GM19239 (cell line): ENCODE results near the gene ERN2.

Experiments
- DNase-seq: peaks from one replicate; pipeline ENCODE4 v3.0.0; 2011; ENCODE audit warnings: low spot score; ENCODE audit not compliant: insufficient read length
- FAIRE-seq: peaks from 2 replicates; lab custom pipeline; 2011; peaks lifted over from hg19 to GRCh38; lab: Jason Lieb, UNC

Gene ERN2

DNA sequence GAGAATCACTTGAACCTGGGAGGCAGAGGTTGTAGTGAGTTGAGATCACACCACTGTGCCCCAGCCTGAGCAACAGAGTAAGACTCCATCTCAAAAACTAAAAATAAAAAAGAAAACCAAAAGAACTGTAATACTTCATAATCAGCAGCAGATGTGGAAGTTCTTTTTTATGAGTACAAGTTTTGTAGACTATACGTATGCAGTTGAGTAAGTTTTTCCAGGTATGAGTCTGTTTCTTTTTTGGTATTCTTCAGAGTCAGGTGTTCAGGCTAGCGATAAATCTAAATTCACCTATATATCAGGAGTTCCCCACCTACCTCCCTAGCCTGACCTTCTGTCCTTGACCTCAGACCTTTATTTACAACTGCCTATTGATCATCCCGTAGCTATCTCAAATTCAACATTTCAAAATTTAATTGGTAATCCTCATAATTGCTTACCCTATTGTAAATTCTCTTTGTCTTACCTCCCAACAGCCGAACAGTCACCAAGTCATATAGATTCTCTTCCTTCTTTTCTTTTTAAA is 61.0 kb downstream of the ERN2 start:
- FAIRE-seq, result no peak
- DNase-seq, result no peak

GRCh38 chr16:23650674-23651416 is 62.2 kb downstream of the ERN2 start:
- DNase-seq (no peak), FAIRE-seq (peak; percentile 35)

DNA sequence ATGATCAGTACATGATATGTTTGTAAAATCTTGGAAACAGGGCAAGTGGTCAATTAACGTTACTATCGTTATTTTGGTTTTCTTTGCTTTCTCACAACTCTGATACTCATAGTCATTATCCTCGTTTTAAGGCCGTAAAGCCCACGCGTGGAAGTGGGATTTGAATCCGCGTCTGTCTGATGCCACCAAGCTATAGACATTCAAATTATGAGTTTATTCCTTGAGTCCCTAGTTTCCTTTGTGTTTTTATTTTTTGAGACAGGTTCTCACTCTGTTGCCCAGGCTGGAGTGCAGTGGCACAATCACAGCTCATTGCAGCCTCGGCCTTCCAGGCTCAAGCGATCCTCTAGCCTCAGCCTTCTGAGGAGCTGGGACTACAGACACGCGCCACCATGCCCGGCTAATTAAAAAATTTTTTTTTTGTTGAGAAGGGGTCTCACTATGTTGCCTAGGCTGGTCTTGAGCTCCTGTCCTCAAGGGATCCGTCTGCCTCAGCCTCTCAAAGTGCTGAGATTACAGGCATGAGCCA is 70.7 kb downstream of the ERN2 start:
- FAIRE-seq (no peak), DNase-seq (no peak)

GRCh38 chr16:23640931-23641765 is 71.9 kb downstream of the ERN2 start, which contains the start of the genes DCTN5 and PALB2:
Gene DCTN5, plus strand, starts transcription at chr16:23641466. Its CDS starts 77 bp downstream, at chr16:23641543.
Gene PALB2, minus strand, starts transcription at chr16:23641310. Its CDS starts 153 bp downstream, at chr16:23641157.
- peak; percentile 91 for DNase-seq
- peak; percentile 97 for FAIRE-seq

DNA sequence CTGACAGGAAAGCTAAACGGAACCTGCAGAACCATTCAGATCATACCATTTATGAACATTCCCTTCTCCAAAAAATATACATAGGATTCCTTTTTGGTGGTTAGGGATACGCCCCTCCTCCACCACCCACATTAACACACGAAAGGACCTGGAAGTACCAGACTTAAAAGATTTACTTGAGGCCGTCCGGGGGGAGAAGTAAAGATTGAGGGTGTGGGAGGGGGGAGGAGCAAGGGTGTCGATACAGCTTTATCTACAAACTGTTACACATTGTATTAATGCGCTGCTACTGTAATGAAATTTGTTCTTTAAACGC is 72.4 kb downstream of the ERN2 start:
- FAIRE-seq (no peak), DNase-seq (no peak)
